GM06990 (cell line): Measurements from ENCODE around the gene GLYATL1.

Source experiments
- DNase-seq: peaks from one replicate; pipeline ENCODE4 v3.0.0-alpha.2; 2011; ENCODE audit not compliant: insufficient read length; ENCODE audit errors: extremely low read depth
- H3K27me3 ChIP-seq: replicated peaks from 2 replicates; pipeline ENCODE4 v1.6.0; 2011; ENCODE audit warnings: low read length; ENCODE audit not compliant: control insufficient read depth, insufficient read depth
- H3K36me3 ChIP-seq: 2 replicates; pipeline ENCODE4 v1.5.1; 2011; ENCODE audit warnings: low read length; ENCODE audit not compliant: control insufficient read depth, insufficient read depth
- H3K4me3 ChIP-seq: replicated peaks from 2 replicates; pipeline ENCODE4 v1.5.1; 2011; ENCODE audit warnings: low read depth, mild to moderate bottlenecking, control low read depth, low read length
- TF ChIP-seq, protein P1 (sequence below): IDR thresholded peaks from 2 replicates; pipeline ENCODE4 v1.5.1; 2011; ENCODE audit warnings: low read length, control low read depth, mild to moderate bottlenecking, inconsistent platforms; ENCODE audit not compliant: insufficient read depth, poor library complexity, severe bottlenecking

Gene GLYATL1

GRCh38 chr11:58905011-58905720 lies 34.1 kb upstream of the GLYATL1 start:
- no peak overlapping the region for H3K4me3 ChIP-seq
- no peaks in the 10 kb centered on the region for H3K36me3 ChIP-seq
- H3K27me3 ChIP-seq = no peaks in the 10 kb centered on the region; the same call in 1 of the 2 replicates
- no peak for DNase-seq
- TF ChIP-seq, protein P1, sequence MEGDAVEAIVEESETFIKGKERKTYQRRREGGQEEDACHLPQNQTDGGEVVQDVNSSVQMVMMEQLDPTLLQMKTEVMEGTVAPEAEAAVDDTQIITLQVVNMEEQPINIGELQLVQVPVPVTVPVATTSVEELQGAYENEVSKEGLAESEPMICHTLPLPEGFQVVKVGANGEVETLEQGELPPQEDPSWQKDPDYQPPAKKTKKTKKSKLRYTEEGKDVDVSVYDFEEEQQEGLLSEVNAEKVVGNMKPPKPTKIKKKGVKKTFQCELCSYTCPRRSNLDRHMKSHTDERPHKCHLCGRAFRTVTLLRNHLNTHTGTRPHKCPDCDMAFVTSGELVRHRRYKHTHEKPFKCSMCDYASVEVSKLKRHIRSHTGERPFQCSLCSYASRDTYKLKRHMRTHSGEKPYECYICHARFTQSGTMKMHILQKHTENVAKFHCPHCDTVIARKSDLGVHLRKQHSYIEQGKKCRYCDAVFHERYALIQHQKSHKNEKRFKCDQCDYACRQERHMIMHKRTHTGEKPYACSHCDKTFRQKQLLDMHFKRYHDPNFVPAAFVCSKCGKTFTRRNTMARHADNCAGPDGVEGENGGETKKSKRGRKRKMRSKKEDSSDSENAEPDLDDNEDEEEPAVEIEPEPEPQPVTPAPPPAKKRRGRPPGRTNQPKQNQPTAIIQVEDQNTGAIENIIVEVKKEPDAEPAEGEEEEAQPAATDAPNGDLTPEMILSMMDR = no peak

DNA sequence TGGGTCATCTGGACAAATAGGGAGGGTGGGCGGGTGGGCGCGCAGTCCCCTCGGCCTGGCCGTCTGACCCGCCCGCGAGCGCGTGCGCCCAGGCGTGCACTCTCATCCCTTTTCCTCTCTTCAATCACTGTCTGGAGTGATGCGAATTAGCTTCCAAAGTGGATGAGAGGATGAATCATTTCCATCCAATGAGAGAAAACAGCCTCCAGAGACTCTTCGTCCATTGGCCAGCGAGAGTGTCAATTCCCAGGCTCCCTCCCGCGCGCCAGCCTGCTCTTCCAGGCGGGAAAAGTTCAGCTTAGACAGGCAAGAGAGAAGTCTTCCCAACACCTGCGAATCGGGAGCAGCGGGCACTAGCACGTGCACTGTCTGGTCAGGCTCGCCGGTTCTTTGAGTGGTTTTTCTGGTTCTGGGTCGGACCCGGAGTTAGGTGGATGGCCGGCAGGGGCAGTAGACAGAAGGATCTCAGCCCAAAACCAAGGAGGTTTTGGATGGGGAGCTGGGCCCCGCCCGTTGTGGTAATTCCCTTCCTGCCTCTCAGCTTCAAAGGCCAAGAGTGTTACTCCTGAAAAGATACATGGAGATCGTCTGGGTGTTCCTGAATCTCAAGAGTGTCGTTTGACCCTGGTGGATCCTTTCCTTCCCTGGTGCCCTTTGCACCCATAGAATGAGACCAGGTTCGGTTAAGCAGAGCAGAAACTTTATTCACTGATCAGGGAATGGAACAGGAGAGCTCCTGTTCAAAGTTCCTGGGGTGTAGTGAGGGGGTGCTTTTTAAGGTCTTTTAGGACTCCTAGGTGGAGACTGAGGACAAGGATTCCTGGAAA lies 33.4 kb upstream of the GLYATL1 start:
- DNase-seq = no peak
- TF ChIP-seq, protein P1 = no peak

DNA sequence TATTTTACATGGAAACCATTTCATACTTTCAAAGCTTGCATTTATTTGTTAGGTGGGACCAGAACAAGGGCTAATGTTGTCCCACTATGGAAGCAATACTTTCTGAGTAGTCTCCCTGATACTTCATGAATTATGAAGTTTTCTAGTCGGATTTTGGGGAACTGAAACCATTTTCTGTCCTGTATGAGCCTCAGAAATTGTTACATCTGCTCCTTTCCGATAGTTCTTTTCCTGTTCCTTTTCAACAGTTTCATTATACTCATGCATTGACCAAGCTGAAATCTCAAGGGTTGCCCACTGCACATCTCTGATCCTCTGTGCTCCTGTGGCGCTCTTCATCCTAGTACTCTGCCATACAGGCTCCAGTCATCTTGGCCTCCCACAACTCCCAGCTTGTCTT lies 31.5 kb upstream of the GLYATL1 start:
- Histone ChIP-seq H3K27me3 (no peaks in the 10 kb centered on the region; the same call in 1 of the 2 replicates), H3K4me3 (no peak overlapping the region), H3K36me3 (no peaks in the 10 kb centered on the region)
- TF ChIP-seq, protein P1 = no peak
- DNase-seq = no peak

More for the DNA sequence above, 33.4 kb upstream of the GLYATL1 start:
- Histone ChIP-seq H3K36me3 (no peaks in the 10 kb centered on the region), H3K27me3 (no peaks in the 10 kb centered on the region; the same call in 1 of the 2 replicates), H3K4me3 (no peak overlapping the region)

DNA sequence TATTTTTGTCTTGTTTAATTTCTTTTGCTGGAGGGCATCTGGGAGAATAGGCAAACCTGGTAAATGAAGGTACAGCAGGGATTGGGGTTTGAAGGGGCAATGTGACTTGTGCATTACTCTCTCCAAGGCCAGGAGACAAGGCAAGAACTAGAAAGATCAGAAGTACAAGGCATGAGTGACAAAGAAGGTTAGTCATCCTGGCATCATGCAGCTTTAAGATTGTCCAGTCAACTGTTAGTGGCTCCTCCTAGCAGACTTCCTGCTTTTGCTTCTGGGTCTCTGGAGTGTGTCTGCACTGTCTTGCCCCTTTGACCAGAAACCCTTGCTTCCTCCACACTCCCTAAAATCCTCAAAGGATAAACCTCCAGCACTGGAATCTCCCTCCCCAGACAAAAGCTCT lies 27.2 kb upstream of the GLYATL1 start:
- no peak for DNase-seq
- TF ChIP-seq, protein P1 = no peak
- H3K36me3 ChIP-seq = no peaks in the 10 kb centered on the region

DNA sequence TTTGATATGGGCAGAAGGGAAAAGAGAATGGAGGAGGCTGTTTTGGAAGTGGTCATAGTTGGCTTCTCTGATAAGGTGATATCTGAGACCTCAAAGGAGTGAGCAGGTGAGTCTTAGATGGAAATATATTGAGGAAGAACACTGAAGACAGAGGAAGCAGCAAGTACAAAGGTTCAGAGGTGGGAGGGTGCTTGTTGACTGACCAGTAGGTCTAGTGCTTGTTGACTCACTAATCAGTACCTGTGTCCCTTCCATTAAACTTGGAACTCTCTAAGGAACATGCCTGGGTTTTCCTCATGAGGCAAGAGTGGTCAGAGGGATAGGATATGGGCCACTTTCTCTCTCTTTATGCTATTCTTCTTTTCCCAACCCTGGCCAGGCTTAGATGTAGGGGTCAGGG lies 25.6 kb upstream of the GLYATL1 start:
- TF ChIP-seq, protein P1 = no peak
- H3K4me3 ChIP-seq = no peak overlapping the region
- H3K36me3 ChIP-seq = no peaks in the 10 kb centered on the region
- no peak for DNase-seq
- H3K27me3 ChIP-seq = no peaks in the 10 kb centered on the region

More for the DNA sequence above, 27.2 kb upstream of the GLYATL1 start:
- Histone ChIP-seq H3K27me3 (no peaks in the 10 kb centered on the region; the same call in 1 of the 2 replicates), H3K4me3 (no peak overlapping the region)
